Activated CD4-positive, alpha-beta T cell treated with anti-CD3 and anti-CD28 coated beads for 24 hours (primary cell): ENCODE results near the gene SH2D5.
A peak's percentile ranks its signal among the peaks of the same experiment; 100 is the strongest.

ENCODE experiments used
- DNase-seq, 2 donors: peaks; one replicate each; pipeline ENCODE4 v3.0.0-alpha.2; 2020; ENCODE audit warnings: low read depth in 2 of 2

Gene SH2D5

GRCh38 chr1:20713440-20713839 lies 19.1 kb downstream of the SH2D5 start:
- DNase-seq: no peak

GRCh38 chr1:20712215-20712577 lies 20.3 kb downstream of the SH2D5 start:
- DNase-seq: no peak

- no peak for DNase-seq
These were observed 21.0 kb downstream of the SH2D5 start for GRCh38 chr1:20711285-20712214.

- DNase-seq: no peak
These were observed 21.8 kb downstream of the SH2D5 start for GRCh38 chr1:20710469-20711284.

- no peak for DNase-seq
These were observed 22.6 kb downstream of the SH2D5 start for GRCh38 chr1:20709868-20710267.

- no peak for DNase-seq
These were observed 23.6 kb downstream of the SH2D5 start for GRCh38 chr1:20708891-20709290.

- DNase-seq: no peak
These were observed 24.4 kb downstream of the SH2D5 start for GRCh38 chr1:20708057-20708456.

- DNase-seq: no peak
These were observed 25.7 kb downstream of the SH2D5 start for GRCh38 chr1:20706841-20707240.

- DNase-seq: no peak
These were observed 27.2 kb downstream of the SH2D5 start for GRCh38 chr1:20705203-20705755.

- no peak for DNase-seq
These were observed 27.9 kb downstream of the SH2D5 start for GRCh38 chr1:20704390-20705202.

GRCh38 chr1:20703124-20703756 lies 29.3 kb downstream of the SH2D5 start:
- DNase-seq: no peak

GRCh38 chr1:20702416-20702815 lies 30.1 kb downstream of the SH2D5 start:
- no peak for DNase-seq

GRCh38 chr1:20701847-20702246 lies 30.7 kb downstream of the SH2D5 start:
- no peak for DNase-seq

GRCh38 chr1:20701446-20701845 lies 31.1 kb downstream of the SH2D5 start:
- DNase-seq: no peak

GRCh38 chr1:20700636-20701215 lies 31.8 kb downstream of the SH2D5 start:
- DNase-seq: no peak

GRCh38 chr1:20699558-20699957 lies 32.9 kb downstream of the SH2D5 start:
- no peak for DNase-seq

- DNase-seq: no peak
These were observed 34.1 kb downstream of the SH2D5 start for GRCh38 chr1:20698195-20698910.

- DNase-seq: no peak
These were observed 34.9 kb downstream of the SH2D5 start for GRCh38 chr1:20697563-20697962.

GRCh38 chr1:20696397-20697333 lies 35.8 kb downstream of the SH2D5 start:
- DNase-seq: peak; percentile 57 to 61
